Stimulated activated CD8-positive, alpha-beta memory T cell treated with anti-CD3 and anti-CD28 coated beads, Interleukin-7, amount 100 ng/mL, for 1 hour (primary cell): ENCODE measurements around the gene IQSEC1.

Experiments
- DNase-seq, 2 donors: peaks; one replicate each; pipeline ENCODE4 v3.0.0-alpha.2; 2020; ENCODE audit warnings: low read depth in 2 of 2

The IQSEC1 gene

GRCh38 chr3:12968541-12968940 is 104.7 kb downstream of the IQSEC1 start:
- DNase-seq = no peak

DNA sequence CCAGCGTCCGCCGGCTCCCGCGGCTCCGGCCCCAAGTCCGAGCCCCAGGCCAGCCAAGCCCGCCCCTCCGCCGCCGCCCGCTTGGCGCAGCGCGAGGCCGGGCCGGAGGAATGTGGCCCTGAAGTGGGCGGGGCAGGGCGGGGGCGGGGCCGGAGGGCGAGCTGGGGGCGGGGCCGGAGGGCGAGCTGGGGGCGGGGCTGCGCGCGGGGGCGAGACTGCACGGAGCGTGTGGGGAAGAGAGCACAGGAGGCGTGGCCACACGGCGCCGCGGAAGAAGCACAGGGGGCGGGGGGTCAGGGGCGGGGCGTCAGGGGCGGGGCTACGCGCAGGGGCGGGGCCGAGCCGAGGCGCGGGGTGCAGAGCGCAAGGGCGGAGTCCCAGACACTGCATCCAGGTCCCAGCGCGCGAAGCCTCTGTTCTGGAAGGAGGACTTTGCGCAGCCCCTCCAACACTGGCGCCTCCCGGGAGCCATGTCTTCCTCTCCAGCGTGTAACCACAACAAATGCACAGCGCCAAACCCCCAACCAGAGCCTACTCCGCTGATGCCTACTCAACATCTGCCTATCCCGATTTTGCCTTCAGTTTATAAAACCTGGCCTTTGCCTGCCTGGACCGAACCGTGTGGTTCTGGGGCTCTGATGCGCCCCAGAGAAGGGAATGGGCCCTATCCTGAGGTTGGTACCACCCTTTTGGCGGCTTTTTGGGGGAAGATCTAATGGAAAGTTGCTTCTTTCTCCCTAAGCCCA is 105.5 kb downstream of the IQSEC1 start:
- DNase-seq = peak; percentile 75 to 78

DNA sequence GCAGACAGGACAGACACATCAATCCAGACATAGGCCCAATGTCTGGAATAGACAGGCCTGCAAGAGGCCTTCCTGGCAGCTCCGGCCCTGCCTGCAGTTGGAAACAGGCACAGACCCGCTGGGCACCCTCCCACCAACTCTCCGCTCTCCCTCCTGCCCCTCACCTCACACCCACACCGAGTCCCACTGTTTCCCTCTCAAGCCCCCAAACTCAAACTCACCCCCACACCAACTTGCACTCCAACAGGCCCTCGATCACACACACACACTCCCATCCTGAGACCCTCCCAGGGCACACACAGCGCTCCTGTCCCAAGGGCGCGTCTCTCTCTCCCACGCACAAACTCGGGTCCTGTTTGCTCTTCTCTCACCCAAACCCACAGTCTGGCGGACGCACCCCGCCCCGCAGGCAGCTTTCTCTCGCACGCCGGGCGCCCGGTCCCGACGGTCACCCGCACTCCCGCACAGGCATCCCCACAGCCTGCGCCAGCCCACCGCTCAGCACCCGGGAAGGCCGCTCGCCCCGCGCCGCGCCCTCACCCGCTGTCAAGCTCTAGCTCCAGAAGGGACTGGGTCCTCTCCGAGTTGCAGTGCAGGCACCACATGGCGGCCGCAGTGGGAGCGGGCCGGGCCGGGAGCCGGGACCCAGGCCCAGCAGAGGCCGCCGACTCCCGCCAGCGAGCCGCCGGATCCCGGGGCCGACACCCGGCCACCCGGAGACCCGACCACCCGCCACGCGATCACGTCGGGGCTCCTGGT is 106.2 kb downstream of the IQSEC1 start:
- no peak for DNase-seq

GRCh38 chr3:12965999-12966846 is 107.0 kb downstream of the IQSEC1 start:
- no peak for DNase-seq

DNA sequence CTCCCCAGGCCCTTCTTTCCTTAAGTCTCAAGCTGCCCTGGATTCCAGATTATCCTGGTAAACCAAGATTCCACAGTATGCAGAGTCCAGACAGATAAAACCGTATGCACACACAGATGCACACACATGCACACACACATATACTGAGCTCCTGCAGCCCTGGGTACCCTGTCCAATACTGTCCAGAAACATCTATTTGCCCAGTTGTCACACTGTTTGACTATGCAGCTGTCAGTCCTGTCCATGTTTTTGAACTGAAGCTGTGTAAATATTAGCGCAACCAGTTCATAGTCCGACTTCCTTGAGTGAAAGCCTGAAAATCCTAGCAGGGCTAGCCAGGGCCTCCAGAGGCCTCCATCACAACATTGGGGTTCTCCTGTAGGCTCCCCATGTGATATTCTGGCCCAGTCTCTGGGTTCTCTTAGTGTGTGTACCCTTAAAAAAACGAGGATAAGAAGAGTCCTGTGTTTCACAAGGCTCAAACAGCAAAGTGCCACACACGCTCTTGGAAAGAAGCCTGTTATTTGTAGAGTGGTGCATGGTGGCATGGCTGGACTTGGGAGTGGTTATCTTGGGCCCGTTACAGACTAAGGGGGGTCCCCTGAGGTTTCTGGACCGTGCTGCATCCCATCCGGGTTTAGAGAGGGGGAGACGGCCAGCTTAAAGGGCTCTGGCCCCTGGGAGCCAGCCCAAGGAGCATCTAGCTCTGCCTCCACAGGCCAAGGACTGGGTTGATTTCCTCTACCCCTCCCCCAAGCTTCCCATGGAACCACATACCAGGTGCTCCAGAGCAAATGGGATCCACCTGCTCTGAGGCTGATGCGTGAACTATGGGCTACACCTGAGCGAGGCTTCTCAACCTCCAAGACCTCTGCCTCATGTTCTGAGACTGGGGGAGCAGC is 108.3 kb downstream of the IQSEC1 start:
- no peak for DNase-seq

DNA sequence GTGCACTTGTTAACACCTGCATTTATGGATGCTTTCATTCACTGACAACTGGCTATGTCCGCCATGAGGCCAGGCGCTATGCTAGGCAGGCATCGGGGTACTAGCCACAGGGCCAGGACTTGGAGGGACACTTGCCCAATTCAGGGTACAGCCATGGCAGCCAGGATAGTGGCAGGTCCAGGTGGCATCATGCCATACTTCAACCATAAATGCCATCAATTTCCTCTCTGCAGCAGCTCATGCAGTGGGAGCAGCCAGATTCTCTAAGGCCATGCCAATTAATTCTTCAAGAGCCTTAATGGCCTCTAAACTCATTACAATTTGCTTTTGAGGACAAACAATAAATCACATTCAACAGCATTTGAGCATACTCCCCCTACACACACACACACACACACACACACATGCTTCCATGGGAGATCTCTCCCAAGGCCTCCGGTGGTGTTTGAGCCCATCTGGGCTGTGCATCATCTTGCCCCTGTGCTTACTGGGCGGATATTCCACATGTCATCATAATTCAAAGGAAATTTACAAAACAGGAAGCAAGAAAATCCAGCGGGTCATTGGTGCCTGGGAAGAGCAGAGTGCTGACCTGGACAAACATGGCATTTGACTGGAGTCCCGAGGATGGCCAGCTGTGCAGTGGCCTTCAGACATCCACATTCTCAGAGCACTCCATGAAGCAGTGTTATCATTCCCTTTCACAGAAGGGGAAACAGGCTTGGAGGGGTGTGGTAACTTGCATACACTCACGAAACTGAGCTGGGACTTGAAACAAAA is 109.1 kb downstream of the IQSEC1 start:
- DNase-seq = no peak

- DNase-seq = no peak
Measured at GRCh38 chr3:12963231-12963896, 109.9 kb downstream of the IQSEC1 start.

DNA sequence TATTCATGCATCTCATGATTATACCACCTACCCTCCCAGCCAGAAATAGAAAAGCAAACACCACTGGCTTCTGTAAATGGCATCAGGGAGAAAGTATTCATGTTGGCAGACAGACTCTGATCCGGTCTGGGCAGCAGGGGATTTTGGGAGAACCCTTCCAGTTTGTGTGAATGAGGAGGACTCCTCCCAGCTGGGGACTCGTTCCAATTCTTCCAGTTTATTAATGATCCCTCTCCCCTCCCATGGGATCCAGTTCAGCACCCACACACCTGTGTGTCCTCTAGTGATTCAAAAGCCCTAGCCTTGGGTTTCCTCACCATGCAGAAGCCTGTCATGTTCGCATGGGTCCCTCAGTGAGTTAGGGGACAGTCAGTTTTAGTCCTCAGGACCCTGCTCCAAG is 110.9 kb downstream of the IQSEC1 start:
- no peak for DNase-seq

DNA sequence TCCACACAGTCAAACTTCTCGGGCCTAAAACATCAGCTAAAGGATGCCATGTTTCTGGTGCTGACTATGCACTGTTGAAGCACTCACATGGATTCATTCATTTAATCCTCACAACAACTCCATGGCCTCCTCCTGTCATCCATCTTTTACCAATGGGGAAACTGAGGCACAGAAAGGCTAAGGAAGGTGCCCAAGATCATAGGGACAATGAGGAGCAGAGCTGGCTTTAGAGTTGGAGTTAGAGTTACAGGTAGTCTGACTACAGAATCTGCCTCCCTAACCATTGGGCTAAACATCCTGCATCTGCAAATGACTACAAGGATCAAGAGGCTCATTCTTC is 111.6 kb downstream of the IQSEC1 start:
- no peak for DNase-seq

DNA sequence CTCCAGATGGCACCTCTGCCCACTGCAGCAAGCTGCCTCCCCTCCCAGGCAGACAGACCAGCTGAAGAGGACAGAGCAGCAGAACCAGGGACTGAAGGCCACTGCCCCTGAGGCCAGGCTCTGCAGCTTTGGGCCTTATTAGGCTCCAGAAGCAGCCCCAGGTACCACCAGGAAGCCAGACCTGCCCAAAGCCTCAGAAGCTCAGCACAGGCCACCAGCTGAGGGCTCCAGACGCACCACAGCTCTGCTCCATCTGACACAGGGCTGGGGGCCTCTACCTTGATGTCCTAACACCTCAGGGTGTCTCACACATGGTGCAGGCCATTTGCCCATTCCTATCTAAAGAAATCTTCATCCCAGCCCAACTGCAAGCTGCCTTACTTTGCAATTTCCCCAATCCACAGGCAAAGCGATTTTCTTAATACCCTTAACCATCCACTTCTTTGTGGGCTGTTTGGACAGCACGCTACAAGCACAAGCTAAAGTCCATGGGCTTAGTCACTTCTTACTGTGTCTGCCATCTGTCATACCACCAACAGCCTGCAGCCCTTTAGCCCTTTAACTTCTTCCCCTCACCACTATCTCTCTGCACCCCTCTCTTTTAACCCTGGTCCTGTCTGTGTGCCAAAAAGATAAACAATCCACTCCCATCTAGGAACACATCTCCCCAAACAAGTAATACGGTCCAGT is 112.1 kb downstream of the IQSEC1 start:
- no peak for DNase-seq

GRCh38 chr3:12960497-12960896 is 112.7 kb downstream of the IQSEC1 start:
- DNase-seq = no peak

DNA sequence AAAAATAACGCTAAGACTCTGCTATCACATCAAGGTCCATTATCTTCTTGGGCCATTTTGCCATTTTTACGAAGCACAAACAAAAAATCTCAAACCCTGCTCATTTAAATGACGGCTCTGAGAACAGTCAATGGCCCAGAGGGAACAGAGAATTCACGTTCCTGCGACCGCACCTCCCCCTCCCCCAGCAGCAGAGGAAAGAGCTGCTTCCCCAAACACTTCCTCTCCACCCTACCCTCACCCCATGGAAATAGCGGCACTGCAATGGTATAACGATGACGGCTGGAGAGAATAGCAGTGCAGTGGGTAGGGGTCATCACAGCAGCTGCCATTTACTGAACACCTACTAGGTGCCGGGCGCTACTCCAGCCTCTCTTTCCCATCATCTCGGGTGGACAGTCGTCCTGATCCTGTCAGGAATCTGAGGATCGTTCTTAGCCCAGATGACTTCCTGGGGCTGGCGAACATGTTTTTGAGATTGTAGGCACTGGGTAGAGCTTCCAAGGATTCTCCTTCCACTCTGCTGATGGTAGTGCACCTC is 113.3 kb downstream of the IQSEC1 start:
- no peak for DNase-seq

- no peak for DNase-seq
Measured at GRCh38 chr3:12959410-12959809, 113.8 kb downstream of the IQSEC1 start.

GRCh38 chr3:12957824-12958792 is 115.1 kb downstream of the IQSEC1 start:
- no peak for DNase-seq

DNA sequence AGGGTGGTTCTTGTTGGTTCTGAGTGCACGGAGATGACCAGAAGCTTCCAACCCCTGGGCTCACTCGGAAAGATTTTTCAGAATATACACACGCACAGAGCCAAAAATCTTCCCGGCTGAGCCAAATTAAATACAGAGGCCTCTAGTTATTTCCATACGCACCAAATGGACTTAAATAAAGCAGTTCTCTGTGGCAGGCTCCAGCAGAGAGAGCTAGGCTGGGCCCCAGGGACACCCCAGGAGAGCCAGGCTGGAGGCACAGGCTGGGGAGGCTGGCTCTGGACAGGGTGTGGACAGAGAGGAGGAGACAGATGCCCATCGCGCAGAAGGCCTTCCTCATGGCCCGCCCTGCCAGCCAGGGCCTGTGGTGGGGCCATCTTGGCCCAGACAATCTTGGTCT is 115.9 kb downstream of the IQSEC1 start:
- no peak for DNase-seq

- DNase-seq = no peak
Measured at GRCh38 chr3:12956316-12956660, 116.9 kb downstream of the IQSEC1 start.

DNA sequence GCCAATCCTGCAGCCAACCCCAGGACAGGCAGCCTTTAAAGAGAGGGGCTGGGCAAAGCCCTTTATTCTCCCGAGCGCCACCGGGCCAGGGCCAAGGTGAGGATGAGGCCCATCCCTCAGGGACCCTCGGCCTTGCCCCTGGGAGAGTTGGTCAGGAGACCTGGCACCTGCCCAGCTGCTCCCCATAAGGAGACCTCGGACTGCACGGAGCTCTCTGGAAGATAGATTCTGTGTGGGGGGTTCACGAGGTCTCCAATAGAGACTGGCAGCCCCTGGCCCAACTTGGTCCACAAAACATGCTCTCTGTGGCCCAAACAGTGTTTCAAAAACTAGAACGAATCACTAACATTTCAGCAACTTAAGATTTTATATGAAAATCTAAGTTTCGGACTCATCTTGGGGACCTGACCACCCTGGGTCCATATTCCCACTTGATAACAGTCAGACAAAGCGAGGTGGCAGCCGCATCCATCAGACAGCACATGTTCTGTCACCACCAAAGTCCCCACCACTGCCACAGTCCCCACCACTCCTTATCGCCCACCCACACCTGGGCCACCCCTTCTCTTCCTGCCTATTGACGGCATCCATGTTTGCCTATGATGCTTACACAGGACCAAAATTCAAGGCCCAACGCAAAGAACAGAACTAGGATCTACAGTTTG is 117.4 kb downstream of the IQSEC1 start:
- DNase-seq = no peak
